Peyer's patch (tissue), 4 donors: Measurements from ENCODE around the gene UBE2G2. TPM values are rescaled to one million over a fixed set of nuclear protein-coding genes. Genes with fewer than 3 reads are reported as not detected.
A peak's percentile ranks its signal among the peaks of the same experiment; 100 is the strongest.

Source experiments
- DNase-seq, 3 donors: peaks; one replicate each; pipeline ENCODE4 v3.0.0-alpha.2; 2017 to 2019
- H3K27ac ChIP-seq, 4 donors: fragments of 200-600 bp; sonication (generic); one replicate each; pipeline ENCODE4 v1.5.1; 2016 to 2019
- H3K27me3 ChIP-seq, 2 donors: fragments of 200-600 bp; sonication (generic); one replicate each; pipeline ENCODE4 v1.5.1; 2019
- H3K36me3 ChIP-seq, 3 donors: fragments of 200-600 bp; sonication (generic); one replicate each; pipeline ENCODE4 v1.5.1; 2016 to 2019
- H3K4me1 ChIP-seq, 4 donors: fragments of 200-600 bp; sonication (generic); one replicate each; pipeline ENCODE4 v1.5.1; 2016 to 2019
- H3K4me3 ChIP-seq, 4 donors: fragments of 200-600 bp; sonication (generic); 1 replicate in 3 of 4; 2 replicates in 1 of 4; pipeline ENCODE4 v1.5.1; 2016 to 2019; ENCODE audit warnings: mild to moderate bottlenecking in 1 of 4
- H3K9me3 ChIP-seq, 4 donors: fragments of 200-600 bp; sonication (generic); one replicate each; pipeline ENCODE4 v1.5.1; 2016 to 2019; ENCODE audit warnings: mild to moderate bottlenecking in 1 of 4
- CTCF ChIP-seq, 6 experiments: fragments of 450-650 bp in 4 of 6; fragments of 200-600 bp in 2 of 6; sonication (generic) in 1 of 6; IDR thresholded peaks; one replicate each; pipeline ENCODE4 v1.5.1; 2017 to 2019; ENCODE audit warnings: antibody characterized with exemption in 6 of 6, mild to moderate bottlenecking in 3 of 6, moderate library complexity in 1 of 6
- POLR2A ChIP-seq, 2 donors: fragments of 450-650 bp; IDR thresholded peaks; one replicate each; pipeline ENCODE4 v1.5.1; 2017; ENCODE audit warnings: antibody characterized with exemption in 2 of 2, mild to moderate bottlenecking in 2 of 2, moderate library complexity in 2 of 2
- total RNA-seq, 4 donors: library from RNA; depleted of rRNA; stranded (reverse); fragments of >200 nt; gene quantifications; one replicate each; pipeline ENCODE4 v1.1.0, GENCODE V29; 2016

Gene UBE2G2
- total RNA-seq, 4 donors from 2014 or later = 68.8 to 116 (median 95.1) TPM

GRCh38 chr21:44848821-44849521 lies 47.4 kb upstream of the UBE2G2 start:
- Histone ChIP-seq H3K9me3 (no peaks in the 10 kb centered on the region), H3K27ac (peak overlapping the region in 3 of 4 donors; percentile 34 to 85 (median 65)), H3K4me3 (peak overlapping the region in 1 of 4 donors; percentile 6), H3K27me3 (no peaks in the 10 kb centered on the region), H3K4me1 (peaks cover 8 to 63% (median 13%) of the 10 kb centered on the region in 4 donors), H3K36me3 (peaks cover 0 to 52% (median 0%) of the 10 kb centered on the region in 3 donors)
- peak in 2 of 3 donors; percentile 42 to 49 for DNase-seq
- TF ChIP-seq CTCF (IDR thresholded peaks at IDR 0.05) (no peak), POLR2A (IDR thresholded peaks at IDR 0.05) (no peak)

- TF ChIP-seq CTCF (IDR thresholded peaks at IDR 0.05) (no peak), POLR2A (IDR thresholded peaks at IDR 0.05) (no peak)
- Histone ChIP-seq H3K4me3 (no peak overlapping the region), H3K27me3 (no peaks in the 10 kb centered on the region), H3K36me3 (peaks cover 0 to 41% (median 0%) of the 10 kb centered on the region in 3 donors), H3K27ac (no peak overlapping the region), H3K9me3 (no peaks in the 10 kb centered on the region), H3K4me1 (peaks cover 8 to 52% (median 13%) of the 10 kb centered on the region in 4 donors)
- DNase-seq = peak in 2 of 3 donors; percentile 44 to 48
Measured at GRCh38 chr21:44847261-44848056, 45.8 kb upstream of the UBE2G2 start.

GRCh38 chr21:44846485-44847260 lies 45.1 kb upstream of the UBE2G2 start:
- Histone ChIP-seq H3K27me3 (no peaks in the 10 kb centered on the region), H3K27ac (peak overlapping the region in 1 of 4 donors; percentile 55), H3K4me3 (no peak overlapping the region), H3K9me3 (no peaks in the 10 kb centered on the region), H3K4me1 (peaks cover 8 to 52% (median 13%) of the 10 kb centered on the region in 4 donors), H3K36me3 (peaks cover 0 to 33% (median 0%) of the 10 kb centered on the region in 3 donors)
- DNase-seq = peak; percentile 45 to 85 (median 75)
- TF ChIP-seq POLR2A (IDR thresholded peaks at IDR 0.05) = no peak
- no peak for TF ChIP-seq CTCF (IDR thresholded peaks at IDR 0.05)

GRCh38 chr21:44846224-44846484 lies 44.5 kb upstream of the UBE2G2 start:
- H3K27me3 ChIP-seq = no peaks in the 10 kb centered on the region
- peak overlapping the region in 3 of 4 donors; percentile 40 to 45 (median 41) for H3K4me3 ChIP-seq
- H3K36me3 ChIP-seq = peaks cover 0 to 27% (median 0%) of the 10 kb centered on the region in 3 donors
- DNase-seq = no peak
- peak overlapping the region in 2 of 4 donors; percentile 55 to 57 for H3K27ac ChIP-seq
- TF ChIP-seq CTCF (IDR thresholded peaks at IDR 0.05) = no peak
- no peaks in the 10 kb centered on the region for H3K9me3 ChIP-seq
- peaks cover 8 to 48% (median 13%) of the 10 kb centered on the region in 4 donors for H3K4me1 ChIP-seq

- TF ChIP-seq POLR2A (IDR thresholded peaks at IDR 0.05) = no peak
- TF ChIP-seq CTCF (IDR thresholded peaks at IDR 0.05) = peak in 3 of 6 experiments; percentile 29 to 36 (median 31)
- peak; percentile 43 to 73 (median 73) for DNase-seq
- H3K4me3 ChIP-seq = peak overlapping the region in 3 of 4 donors; percentile 40 to 45 (median 41)
- H3K4me1 ChIP-seq = peaks cover 8 to 43% (median 13%) of the 10 kb centered on the region in 4 donors
- peaks cover 0 to 22% (median 0%) of the 10 kb centered on the region in 3 donors for H3K36me3 ChIP-seq
- H3K27ac ChIP-seq = peak overlapping the region in 2 of 4 donors; percentile 55 to 57
- H3K27me3 ChIP-seq = no peaks in the 10 kb centered on the region
- H3K9me3 ChIP-seq = no peaks in the 10 kb centered on the region
Measured at GRCh38 chr21:44845418-44846223, 44.0 kb upstream of the UBE2G2 start.
